Liver (tissue), 3 donors: Measurements from ENCODE around the gene USP5.

Experiments used
- FOXA1 ChIP-seq: IDR thresholded peaks from 2 replicates; pipeline ENCODE4 v1.6.1; 2016; ENCODE audit warnings: antibody characterized with exemption
- JUND ChIP-seq, 2 donors: IDR thresholded peaks; 2 replicates each; pipeline ENCODE4 v1.6.1; 2016; ENCODE audit warnings: antibody characterized with exemption in 2 of 2
- RXRA ChIP-seq, 2 donors: IDR thresholded peaks; 2 replicates each; pipeline ENCODE4 v1.6.1; 2017 to 2018; ENCODE audit warnings: antibody characterized with exemption in 2 of 2, mild to moderate bottlenecking in 1 of 2
- TAF1 ChIP-seq: conservative IDR thresholded peaks from 2 replicates; pipeline ENCODE4 v1.6.1; 2016; ENCODE audit warnings: antibody characterized with exemption, mild to moderate bottlenecking
- TF ChIP-seq, protein P1 (sequence below): fragments of 150-350 bp; IDR thresholded peaks from 2 replicates; pipeline ENCODE4 v1.5.1; 2017; ENCODE audit warnings: improper control_type of control experiment, low read depth, low read length; ENCODE audit not compliant: missing input control
- donor health status: healthy.
- donor health status: healthy.

DNA sequence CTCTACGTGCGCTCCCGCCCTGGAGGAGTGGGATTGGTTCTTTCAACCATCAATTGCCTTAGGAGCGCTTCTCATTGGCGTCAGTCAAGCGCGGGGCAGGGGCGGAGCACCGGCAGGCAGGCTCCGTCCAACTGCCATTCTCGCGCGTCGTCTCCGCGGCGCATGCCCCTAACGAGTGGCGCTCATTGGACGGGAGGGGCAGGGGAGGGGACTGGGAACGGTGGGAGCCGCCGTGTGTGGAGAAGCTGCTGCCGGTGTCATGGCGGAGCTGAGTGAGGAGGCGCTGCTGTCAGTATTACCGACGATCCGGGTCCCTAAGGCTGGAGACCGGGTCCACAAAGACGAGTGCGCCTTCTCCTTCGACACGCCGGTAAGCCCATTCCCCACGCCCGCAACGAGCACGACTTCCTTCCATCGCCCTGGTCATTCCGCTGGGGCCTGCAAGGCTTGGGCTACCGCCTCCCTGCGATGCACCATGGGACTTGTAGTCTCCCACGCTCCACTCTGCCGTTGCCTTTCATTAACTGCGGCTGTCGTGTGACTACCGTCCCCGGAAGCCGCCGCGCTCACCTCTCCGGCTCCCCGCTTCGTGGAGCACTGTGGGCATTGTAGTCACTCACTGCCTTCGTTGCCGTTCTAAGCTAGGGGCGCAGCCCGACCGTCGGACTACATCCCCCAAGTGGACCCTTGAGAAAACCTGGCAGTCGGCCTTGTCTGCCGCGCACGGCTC lies at the start of gene USP5:
- TF ChIP-seq FOXA1 = peak; percentile 55
- TF ChIP-seq, protein P1, sequence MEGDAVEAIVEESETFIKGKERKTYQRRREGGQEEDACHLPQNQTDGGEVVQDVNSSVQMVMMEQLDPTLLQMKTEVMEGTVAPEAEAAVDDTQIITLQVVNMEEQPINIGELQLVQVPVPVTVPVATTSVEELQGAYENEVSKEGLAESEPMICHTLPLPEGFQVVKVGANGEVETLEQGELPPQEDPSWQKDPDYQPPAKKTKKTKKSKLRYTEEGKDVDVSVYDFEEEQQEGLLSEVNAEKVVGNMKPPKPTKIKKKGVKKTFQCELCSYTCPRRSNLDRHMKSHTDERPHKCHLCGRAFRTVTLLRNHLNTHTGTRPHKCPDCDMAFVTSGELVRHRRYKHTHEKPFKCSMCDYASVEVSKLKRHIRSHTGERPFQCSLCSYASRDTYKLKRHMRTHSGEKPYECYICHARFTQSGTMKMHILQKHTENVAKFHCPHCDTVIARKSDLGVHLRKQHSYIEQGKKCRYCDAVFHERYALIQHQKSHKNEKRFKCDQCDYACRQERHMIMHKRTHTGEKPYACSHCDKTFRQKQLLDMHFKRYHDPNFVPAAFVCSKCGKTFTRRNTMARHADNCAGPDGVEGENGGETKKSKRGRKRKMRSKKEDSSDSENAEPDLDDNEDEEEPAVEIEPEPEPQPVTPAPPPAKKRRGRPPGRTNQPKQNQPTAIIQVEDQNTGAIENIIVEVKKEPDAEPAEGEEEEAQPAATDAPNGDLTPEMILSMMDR = no peak
- peak in 1 of 2 donors; percentile 62 for TF ChIP-seq RXRA (IDR thresholded peaks at IDR 0.05)
- peak; percentile 24 for TF ChIP-seq TAF1
- no peak for TF ChIP-seq JUND (IDR thresholded peaks at IDR 0.05)
